HTR-8/SVneo (cell line): ENCODE data around the gene TOM1L2.
A peak's percentile ranks its signal among the peaks of the same experiment; 100 is the strongest.

Experiments used
- DNase-seq: peaks from one replicate; pipeline ENCODE4 v3.0.0; 2011; ENCODE audit warnings: low spot score, mixed read lengths; ENCODE audit not compliant: insufficient read length
- FAIRE-seq: peaks from 2 replicates; lab custom pipeline; 2011; peaks lifted over from hg19 to GRCh38; lab: Jason Lieb, UNC

TOM1L2 gene

GRCh38 chr17:17841601-17842025 lies 130.6 kb downstream of the TOM1L2 start:
- peak; percentile 33 for FAIRE-seq
- no peak for DNase-seq

GRCh38 chr17:17840751-17841591 lies 131.2 kb downstream of the TOM1L2 start:
- FAIRE-seq (peak; percentile 72), DNase-seq (no peak)

- DNase-seq (peak; percentile 97), FAIRE-seq (peak; percentile 98)
These were observed 132.2 kb downstream of the TOM1L2 start for GRCh38 chr17:17839791-17840707.

- DNase-seq: no peak
- FAIRE-seq: no peak
These were observed 133.9 kb downstream of the TOM1L2 start for GRCh38 chr17:17837966-17838962.

- no peak for DNase-seq
- FAIRE-seq: no peak
These were observed 134.8 kb downstream of the TOM1L2 start for GRCh38 chr17:17837380-17837821.

GRCh38 chr17:17836818-17837379 lies 135.3 kb downstream of the TOM1L2 start, which contains the start of gene SREBF1:
Gene SREBF1 (minus strand): TSS chr17:17836986. CDS start chr17:17836817, 169 bp downstream.
- DNase-seq (peak; percentile 88), FAIRE-seq (peak; percentile 33)

GRCh38 chr17:17836250-17836817 lies 135.9 kb downstream of the TOM1L2 start:
- DNase-seq (peak; percentile 99), FAIRE-seq (peak; percentile 93)

GRCh38 chr17:17835415-17836249 lies 136.6 kb downstream of the TOM1L2 start:
- no peak for FAIRE-seq
- DNase-seq: no peak

GRCh38 chr17:17834974-17835373 lies 137.2 kb downstream of the TOM1L2 start:
- no peak for FAIRE-seq
- DNase-seq: no peak

- FAIRE-seq (no peak), DNase-seq (no peak)
These were observed 138.4 kb downstream of the TOM1L2 start for GRCh38 chr17:17833658-17834357.

- DNase-seq (no peak), FAIRE-seq (no peak)
These were observed 140.2 kb downstream of the TOM1L2 start for GRCh38 chr17:17832032-17832363.

GRCh38 chr17:17831208-17832031 lies 140.8 kb downstream of the TOM1L2 start:
- FAIRE-seq (no peak), DNase-seq (no peak)

GRCh38 chr17:17830740-17831207 lies 141.4 kb downstream of the TOM1L2 start:
- no peak for FAIRE-seq
- no peak for DNase-seq

- no peak for DNase-seq
- FAIRE-seq: no peak
These were observed 142.0 kb downstream of the TOM1L2 start for GRCh38 chr17:17830269-17830567.

- FAIRE-seq (no peak), DNase-seq (no peak)
These were observed 144.2 kb downstream of the TOM1L2 start for GRCh38 chr17:17827826-17828621.
